GM23248 (cell line): ENCODE data around the gene NUP210.

ENCODE experiments used
- EZH2 ChIP-seq: fragments of 200-600 bp; sonication (generic); IDR thresholded peaks from 2 replicates; pipeline ENCODE4 v1.6.1; 2018; ENCODE audit warnings: antibody characterized with exemption, mild to moderate bottlenecking; ENCODE audit not compliant: insufficient read depth, poor library complexity, severe bottlenecking
- EZH2phosphoT487 ChIP-seq: fragments of 200-600 bp; sonication (generic); IDR thresholded peaks from 2 replicates; pipeline ENCODE4 v1.6.1; 2018; ENCODE audit warnings: antibody characterized with exemption, moderate library complexity, mild to moderate bottlenecking, low read depth; ENCODE audit not compliant: insufficient read depth

- TF ChIP-seq EZH2, result no peak
- TF ChIP-seq EZH2phosphoT487, result no peak
These were observed 31.3 kb downstream of the NUP210 start for GRCh38 chr3:13388816-13389215.
